ENCODE measurements around the gene ASB5.
"Not testable (repeated sequence)": the region's sequence is repeated elsewhere in the genome, so short reads cannot be mapped to it uniquely, and the experiment has no call there.

Gene ASB5

GRCh38 chr4:176279560-176279959 is 10.5 kb upstream of the ASB5 start:
- not testable (repeated sequence) for DNase-seq (ENCODE audit: low spot score)

GRCh38 chr4:176277162-176277904 is 8.3 kb upstream of the ASB5 start:
- peak; percentile 69 for DNase-seq (ENCODE audit: low spot score)

GRCh38 chr4:176276710-176277109 is 7.7 kb upstream of the ASB5 start:
- DNase-seq (ENCODE audit: low spot score): no peak

- no peak for DNase-seq (ENCODE audit: low spot score)
These were observed 5.4 kb upstream of the ASB5 start for GRCh38 chr4:176274441-176274840.

GRCh38 chr4:176273736-176274135 is 4.7 kb upstream of the ASB5 start:
- no peak for DNase-seq (ENCODE audit: low spot score)

- no peak for DNase-seq (ENCODE audit: low spot score)
These were observed 3.8 kb upstream of the ASB5 start for GRCh38 chr4:176272799-176273198.

GRCh38 chr4:176271749-176272148 is 2.7 kb upstream of the ASB5 start:
- DNase-seq (ENCODE audit: low spot score): no peak

- no peak for DNase-seq (ENCODE audit: low spot score)
These were observed 1.6 kb upstream of the ASB5 start for GRCh38 chr4:176270669-176271068.

- no peak for DNase-seq (ENCODE audit: low spot score)
These were observed 3.0 kb downstream of the ASB5 start for GRCh38 chr4:176266026-176266425.

- DNase-seq (ENCODE audit: low spot score): no peak
These were observed 6.8 kb downstream of the ASB5 start for GRCh38 chr4:176262243-176262642.

- DNase-seq (ENCODE audit: low spot score): no peak
These were observed 7.5 kb downstream of the ASB5 start for GRCh38 chr4:176261481-176261880.

GRCh38 chr4:176261018-176261417 is 8.0 kb downstream of the ASB5 start:
- no peak for DNase-seq (ENCODE audit: low spot score)

- no peak for DNase-seq (ENCODE audit: low spot score)
These were observed 9.5 kb downstream of the ASB5 start for GRCh38 chr4:176259330-176260090.

- DNase-seq (ENCODE audit: low spot score): no peak
These were observed 10.9 kb downstream of the ASB5 start for GRCh38 chr4:176258135-176258534.

GRCh38 chr4:176256921-176257320 is 12.1 kb downstream of the ASB5 start:
- no peak for DNase-seq (ENCODE audit: low spot score)

- DNase-seq (ENCODE audit: low spot score): no peak
These were observed 26.2 kb downstream of the ASB5 start for GRCh38 chr4:176242764-176243347.

- no peak for DNase-seq (ENCODE audit: low spot score)
These were observed 27.3 kb downstream of the ASB5 start for GRCh38 chr4:176241703-176242102.

- no peak for DNase-seq (ENCODE audit: low spot score)
These were observed 30.2 kb downstream of the ASB5 start for GRCh38 chr4:176238826-176239225.

- no peak for DNase-seq (ENCODE audit: low spot score)
These were observed 30.8 kb downstream of the ASB5 start for GRCh38 chr4:176238157-176238610.

GRCh38 chr4:176236946-176237345 is 32.1 kb downstream of the ASB5 start:
- DNase-seq (ENCODE audit: low spot score): no peak

GRCh38 chr4:176230836-176231235 is 38.2 kb downstream of the ASB5 start:
- no peak for DNase-seq (ENCODE audit: low spot score)

GRCh38 chr4:176229645-176230044 is 39.4 kb downstream of the ASB5 start:
- no peak for DNase-seq (ENCODE audit: low spot score)

- no peak for DNase-seq (ENCODE audit: low spot score)
These were observed 42.3 kb downstream of the ASB5 start for GRCh38 chr4:176226736-176227135.

Data from SK-N-DZ (cell line).